Activated T-cell treated with anti-CD3 and anti-CD28 coated beads, Interleukin-2, amount 50 U/mL, for 24 hours (primary cell): ENCODE data around the gene AGXT.

Experiments
- DNase-seq: peaks from one replicate; pipeline ENCODE4 v3.0.0-alpha.2; 2020
- H3K27ac Mint-ChIP-seq: 2 replicates; pipeline ENCODE4 v1.8.0; 2020; ENCODE audit warnings: mild to moderate bottlenecking, mixed read lengths
- H3K27me3 Mint-ChIP-seq: 2 replicates; pipeline ENCODE4 v1.8.0; 2020; ENCODE audit warnings: mixed read lengths
- H3K36me3 Mint-ChIP-seq: 2 replicates; pipeline ENCODE4 v1.8.0; 2020; ENCODE audit warnings: low read depth, mixed read lengths
- H3K4me1 Mint-ChIP-seq: 2 replicates; pipeline ENCODE4 v1.8.0; 2020; ENCODE audit warnings: low read depth, mixed read lengths
- H3K4me3 Mint-ChIP-seq: 2 replicates; pipeline ENCODE4 v1.8.0; 2020; ENCODE audit warnings: mild to moderate bottlenecking, moderate library complexity, mixed read lengths
- H3K9me3 Mint-ChIP-seq: 2 replicates; pipeline ENCODE4 v1.8.0; 2020; ENCODE audit warnings: mixed read lengths

Gene AGXT

GRCh38 chr2:240894006-240894405 lies 25.4 kb downstream of the AGXT start:
- H3K36me3 Mint-ChIP-seq = no peaks in the 10 kb centered on the region
- no peak overlapping the region for H3K4me3 Mint-ChIP-seq
- no peak for DNase-seq
- H3K27me3 Mint-ChIP-seq = peaks cover 3% of the 10 kb centered on the region
- H3K9me3 Mint-ChIP-seq = no peaks in the 10 kb centered on the region
- H3K4me1 Mint-ChIP-seq = no peaks in the 10 kb centered on the region
- no peak overlapping the region for H3K27ac Mint-ChIP-seq

- Mint-ChIP-seq H3K4me1 (no peaks in the 10 kb centered on the region), H3K36me3 (no peaks in the 10 kb centered on the region), H3K4me3 (no peak overlapping the region), H3K9me3 (no peaks in the 10 kb centered on the region), H3K27ac (no peak overlapping the region), H3K27me3 (peaks cover 4% of the 10 kb centered on the region)
- DNase-seq = no peak
Measured at GRCh38 chr2:240894836-240895558, 26.4 kb downstream of the AGXT start.

GRCh38 chr2:240895656-240896388 lies 27.2 kb downstream of the AGXT start, which contains the start of gene MAB21L4:
TSS of gene MAB21L4 (minus strand) at chr2:240896156. CDS start at chr2:240895997, 159 bp downstream.
- Mint-ChIP-seq H3K27me3 (peaks cover 4% of the 10 kb centered on the region), H3K9me3 (no peaks in the 10 kb centered on the region), H3K27ac (no peak within 1 kb of the TSS), H3K4me1 (no peaks in the 10 kb centered on the region), H3K36me3 (no peaks in the 10 kb centered on the region), H3K4me3 (no peak within 1 kb of the TSS)
- no peak for DNase-seq

- peaks cover 6% of the 10 kb centered on the region for H3K27me3 Mint-ChIP-seq
- no peak overlapping the region for H3K27ac Mint-ChIP-seq
- H3K9me3 Mint-ChIP-seq = no peaks in the 10 kb centered on the region
- no peak for DNase-seq
- H3K36me3 Mint-ChIP-seq = no peaks in the 10 kb centered on the region
- H3K4me1 Mint-ChIP-seq = no peaks in the 10 kb centered on the region
- no peak overlapping the region for H3K4me3 Mint-ChIP-seq
Measured at GRCh38 chr2:240896394-240896793, 27.8 kb downstream of the AGXT start.

GRCh38 chr2:240896871-240897692 lies 28.5 kb downstream of the AGXT start:
- H3K9me3 Mint-ChIP-seq = no peaks in the 10 kb centered on the region
- no peaks in the 10 kb centered on the region for H3K36me3 Mint-ChIP-seq
- no peak for DNase-seq
- H3K4me1 Mint-ChIP-seq = no peaks in the 10 kb centered on the region
- H3K27ac Mint-ChIP-seq = no peak overlapping the region
- H3K27me3 Mint-ChIP-seq = peaks cover 6% of the 10 kb centered on the region
- no peak overlapping the region for H3K4me3 Mint-ChIP-seq

GRCh38 chr2:240898108-240898730 lies 29.6 kb downstream of the AGXT start:
- Mint-ChIP-seq H3K9me3 (no peaks in the 10 kb centered on the region), H3K27ac (no peak overlapping the region), H3K27me3 (peaks cover 6% of the 10 kb centered on the region), H3K4me3 (no peak overlapping the region), H3K4me1 (no peaks in the 10 kb centered on the region), H3K36me3 (no peaks in the 10 kb centered on the region)
- no peak for DNase-seq

GRCh38 chr2:240898731-240899467 lies 30.3 kb downstream of the AGXT start:
- H3K27ac Mint-ChIP-seq = no peak overlapping the region

GRCh38 chr2:240899468-240899865 lies 30.8 kb downstream of the AGXT start:
- Mint-ChIP-seq H3K9me3 (no peaks in the 10 kb centered on the region), H3K27me3 (peaks cover 6% of the 10 kb centered on the region), H3K4me3 (no peak overlapping the region), H3K27ac (no peak overlapping the region), H3K36me3 (no peaks in the 10 kb centered on the region), H3K4me1 (no peaks in the 10 kb centered on the region)
- no peak for DNase-seq

More at GRCh38 chr2:240898731-240899467, 30.3 kb downstream of the AGXT start:
- H3K36me3 Mint-ChIP-seq = no peaks in the 10 kb centered on the region
- no peaks in the 10 kb centered on the region for H3K4me1 Mint-ChIP-seq
- H3K9me3 Mint-ChIP-seq = no peaks in the 10 kb centered on the region
- H3K27me3 Mint-ChIP-seq = peaks cover 6% of the 10 kb centered on the region
- DNase-seq = no peak
- no peak overlapping the region for H3K4me3 Mint-ChIP-seq

GRCh38 chr2:240900141-240900860 lies 31.7 kb downstream of the AGXT start:
- H3K36me3 Mint-ChIP-seq = no peaks in the 10 kb centered on the region
- no peaks in the 10 kb centered on the region for H3K9me3 Mint-ChIP-seq
- H3K4me3 Mint-ChIP-seq = no peak overlapping the region
- H3K4me1 Mint-ChIP-seq = no peaks in the 10 kb centered on the region
- peaks cover 6% of the 10 kb centered on the region for H3K27me3 Mint-ChIP-seq
- no peak for DNase-seq
- no peak overlapping the region for H3K27ac Mint-ChIP-seq

GRCh38 chr2:240901986-240902614 lies 33.5 kb downstream of the AGXT start:
- no peak overlapping the region for H3K27ac Mint-ChIP-seq
- no peaks in the 10 kb centered on the region for H3K36me3 Mint-ChIP-seq
- H3K9me3 Mint-ChIP-seq = no peaks in the 10 kb centered on the region
- no peaks in the 10 kb centered on the region for H3K4me1 Mint-ChIP-seq
- H3K27me3 Mint-ChIP-seq = peaks cover 6% of the 10 kb centered on the region
- DNase-seq = no peak
- H3K4me3 Mint-ChIP-seq = no peak overlapping the region

GRCh38 chr2:240902615-240903041 lies 34.0 kb downstream of the AGXT start:
- DNase-seq = no peak
- Mint-ChIP-seq H3K4me3 (no peak overlapping the region), H3K9me3 (no peaks in the 10 kb centered on the region), H3K36me3 (no peaks in the 10 kb centered on the region), H3K4me1 (no peaks in the 10 kb centered on the region), H3K27me3 (peaks cover 6% of the 10 kb centered on the region), H3K27ac (no peak overlapping the region)

GRCh38 chr2:240903191-240904060 lies 34.8 kb downstream of the AGXT start:
- H3K27ac Mint-ChIP-seq = no peak overlapping the region

More at GRCh38 chr2:240903191-240904060, 34.8 kb downstream of the AGXT start:
- Mint-ChIP-seq H3K4me3 (no peak overlapping the region), H3K27me3 (peaks cover 6% of the 10 kb centered on the region), H3K4me1 (no peaks in the 10 kb centered on the region), H3K36me3 (no peaks in the 10 kb centered on the region), H3K9me3 (no peaks in the 10 kb centered on the region)
- DNase-seq = no peak
